ENCODE measurements around the gene NOP14.
"Not testable (repeated sequence)": the region's sequence is repeated elsewhere in the genome, so short reads cannot be mapped to it uniquely, and the experiment has no call there.

The NOP14 gene

GRCh38 chr4:2961421-2961810 lies 1.8 kb downstream of the NOP14 start:
- no peak for DNase-seq

- not testable (repeated sequence) for DNase-seq
Observed at GRCh38 chr4:2960450-2960849, 2.8 kb downstream of the NOP14 start.

- DNase-seq: no peak
Observed at GRCh38 chr4:2958446-2958845, 4.8 kb downstream of the NOP14 start.

GRCh38 chr4:2955186-2956044 lies 7.8 kb downstream of the NOP14 start:
- not testable (repeated sequence) for DNase-seq

GRCh38 chr4:2954358-2955185 lies 8.6 kb downstream of the NOP14 start:
- peak in 1 of 2 donors; percentile 63 for DNase-seq

- no peak for DNase-seq
Observed at GRCh38 chr4:2953496-2953895, 9.7 kb downstream of the NOP14 start.

GRCh38 chr4:2950221-2950989 lies 12.8 kb downstream of the NOP14 start:
- no peak for DNase-seq

GRCh38 chr4:2949782-2950125 lies 13.5 kb downstream of the NOP14 start:
- DNase-seq: no peak

- DNase-seq: no peak
Observed at GRCh38 chr4:2948895-2949781, 14.1 kb downstream of the NOP14 start.

- DNase-seq: no peak
Observed at GRCh38 chr4:2947926-2948325, 15.3 kb downstream of the NOP14 start.

GRCh38 chr4:2946812-2947600 lies 16.2 kb downstream of the NOP14 start:
- DNase-seq: no peak

- not testable (repeated sequence) for DNase-seq
Observed at GRCh38 chr4:2945619-2946604, 17.3 kb downstream of the NOP14 start.

GRCh38 chr4:2944586-2945526 lies 18.4 kb downstream of the NOP14 start:
- no peak for DNase-seq

- DNase-seq: no peak
Observed at GRCh38 chr4:2944091-2944482, 19.1 kb downstream of the NOP14 start.

- DNase-seq: no peak
Observed at GRCh38 chr4:2943364-2944090, 19.7 kb downstream of the NOP14 start.

- DNase-seq: no peak
Observed at GRCh38 chr4:2942532-2943363, 20.5 kb downstream of the NOP14 start.

GRCh38 chr4:2942037-2942531 lies 21.1 kb downstream of the NOP14 start:
- DNase-seq: no peak

All from activated CD4-positive, alpha-beta T cell treated with anti-CD3 and anti-CD28 coated beads for 4 hours (primary cell).